ENCODE measurements around the gene PACRG.

PACRG gene

GRCh38 chr6:163262080-163262479 lies 534.3 kb downstream of the PACRG start:
- CTCF ChIA-PET = no interaction called here
- POLR2A ChIA-PET (ENCODE audit: low non-redundant PET) = no interaction called here
- no peak for TF ChIP-seq CTCF (conservative IDR thresholded peaks at IDR 0.05; ENCODE audit: low read depth)
- DNase-seq (ENCODE audit: low spot score) = no peak
- no peak overlapping the region for H3K27ac ChIP-seq

- H3K27ac ChIP-seq = no peak overlapping the region
- CTCF ChIA-PET = no interaction called here
- POLR2A ChIA-PET (ENCODE audit: low non-redundant PET) = no interaction called here
- TF ChIP-seq CTCF (conservative IDR thresholded peaks at IDR 0.05; ENCODE audit: low read depth) = no peak
- DNase-seq (ENCODE audit: low spot score) = no peak
Observed at GRCh38 chr6:163263196-163263595, 535.4 kb downstream of the PACRG start.

GRCh38 chr6:163263998-163264661 lies 536.4 kb downstream of the PACRG start:
- no peak for DNase-seq (ENCODE audit: low spot score)
- no peak overlapping the region for H3K27ac ChIP-seq
- ChIA-PET POLR2A (ENCODE audit: low non-redundant PET) (no interaction called here), CTCF (no interaction called here)
- no peak for TF ChIP-seq CTCF (conservative IDR thresholded peaks at IDR 0.05; ENCODE audit: low read depth)

GRCh38 chr6:163264662-163265035 lies 536.9 kb downstream of the PACRG start:
- DNase-seq (ENCODE audit: low spot score) = no peak
- CTCF ChIA-PET = no interaction called here
- no peak for TF ChIP-seq CTCF (conservative IDR thresholded peaks at IDR 0.05; ENCODE audit: low read depth)
- H3K27ac ChIP-seq = no peak overlapping the region
- POLR2A ChIA-PET (ENCODE audit: low non-redundant PET) = no interaction called here

GRCh38 chr6:163281634-163282033 lies 553.9 kb downstream of the PACRG start:
- POLR2A ChIA-PET (ENCODE audit: low non-redundant PET) = no interaction called here
- H3K27ac ChIP-seq = no peak overlapping the region
- CTCF ChIA-PET = no interaction called here
- TF ChIP-seq CTCF (conservative IDR thresholded peaks at IDR 0.05; ENCODE audit: low read depth) = no peak
- no peak for DNase-seq (ENCODE audit: low spot score)

GRCh38 chr6:163282672-163283071 lies 554.9 kb downstream of the PACRG start:
- TF ChIP-seq CTCF (conservative IDR thresholded peaks at IDR 0.05; ENCODE audit: low read depth) = no peak
- DNase-seq (ENCODE audit: low spot score) = no peak
- CTCF ChIA-PET = no interaction called here
- POLR2A ChIA-PET (ENCODE audit: low non-redundant PET) = no interaction called here
- no peak overlapping the region for H3K27ac ChIP-seq

- ChIA-PET CTCF (no interaction called here), POLR2A (ENCODE audit: low non-redundant PET) (no interaction called here)
- TF ChIP-seq CTCF (conservative IDR thresholded peaks at IDR 0.05; ENCODE audit: low read depth) = no peak
- DNase-seq (ENCODE audit: low spot score) = no peak
- no peak overlapping the region for H3K27ac ChIP-seq
Observed at GRCh38 chr6:163284151-163284550, 556.4 kb downstream of the PACRG start.

Measured in RWPE1 (cell line).